ENCODE measurements around the gene PRKCQ.

PRKCQ gene

GRCh38 chr10:6514844-6515780 lies 65.0 kb downstream of the PRKCQ start:
- Histone ChIP-seq H3K4me1 (ENCODE audit: control insufficient read depth in 1 of 2, insufficient read depth in 2 of 2, low read length in 2 of 2) (no peaks in the 10 kb centered on the region), H3K4me3 (ENCODE audit: low read depth in 1 of 2, low read length in 2 of 2) (no peak overlapping the region), H3K9me3 (ENCODE audit: control insufficient read depth in 1 of 2, low read length in 2 of 2) (peaks cover 0 to 4% of the 10 kb centered on the region in 2 donors), H3K27me3 (ENCODE audit: control insufficient read depth in 1 of 2, insufficient read depth in 2 of 2, low read length in 2 of 2) (no peaks in the 10 kb centered on the region), H3K27ac (ENCODE audit: low read depth, low read length) (no peak overlapping the region), H3K36me3 (ENCODE audit: control insufficient read depth in 1 of 2, insufficient read depth in 2 of 2, low read length in 2 of 2) (no peaks in the 10 kb centered on the region), H3K9ac (ENCODE audit: low read depth in 1 of 2, low read length in 2 of 2) (no peak overlapping the region)

GRCh38 chr10:6514180-6514579 lies 65.9 kb downstream of the PRKCQ start:
- H3K9me3 ChIP-seq (ENCODE audit: control insufficient read depth in 1 of 2, low read length in 2 of 2): peaks cover 0 to 4% of the 10 kb centered on the region in 2 donors
- H3K4me1 ChIP-seq (ENCODE audit: control insufficient read depth in 1 of 2, insufficient read depth in 2 of 2, low read length in 2 of 2): no peaks in the 10 kb centered on the region
- H3K36me3 ChIP-seq (ENCODE audit: control insufficient read depth in 1 of 2, insufficient read depth in 2 of 2, low read length in 2 of 2): no peaks in the 10 kb centered on the region
- H3K4me3 ChIP-seq (ENCODE audit: low read depth in 1 of 2, low read length in 2 of 2): no peak overlapping the region
- H3K27ac ChIP-seq (ENCODE audit: low read depth, low read length): no peak overlapping the region
- H3K27me3 ChIP-seq (ENCODE audit: control insufficient read depth in 1 of 2, insufficient read depth in 2 of 2, low read length in 2 of 2): no peaks in the 10 kb centered on the region
- no peak overlapping the region for H3K9ac ChIP-seq (ENCODE audit: low read depth in 1 of 2, low read length in 2 of 2)

- peaks cover 0 to 4% of the 10 kb centered on the region in 2 donors for H3K9me3 ChIP-seq (ENCODE audit: control insufficient read depth in 1 of 2, low read length in 2 of 2)
- no peaks in the 10 kb centered on the region for H3K36me3 ChIP-seq (ENCODE audit: control insufficient read depth in 1 of 2, insufficient read depth in 2 of 2, low read length in 2 of 2)
- no peaks in the 10 kb centered on the region for H3K4me1 ChIP-seq (ENCODE audit: control insufficient read depth in 1 of 2, insufficient read depth in 2 of 2, low read length in 2 of 2)
- no peak overlapping the region for H3K27ac ChIP-seq (ENCODE audit: low read depth, low read length)
- no peaks in the 10 kb centered on the region for H3K27me3 ChIP-seq (ENCODE audit: control insufficient read depth in 1 of 2, insufficient read depth in 2 of 2, low read length in 2 of 2)
- no peak overlapping the region for H3K4me3 ChIP-seq (ENCODE audit: low read depth in 1 of 2, low read length in 2 of 2)
- H3K9ac ChIP-seq (ENCODE audit: low read depth in 1 of 2, low read length in 2 of 2): no peak overlapping the region
Observed at GRCh38 chr10:6513476-6513875, 66.6 kb downstream of the PRKCQ start.

GRCh38 chr10:6512182-6512581 lies 67.9 kb downstream of the PRKCQ start:
- Histone ChIP-seq H3K4me1 (ENCODE audit: control insufficient read depth in 1 of 2, insufficient read depth in 2 of 2, low read length in 2 of 2) (no peaks in the 10 kb centered on the region), H3K9ac (ENCODE audit: low read depth in 1 of 2, low read length in 2 of 2) (no peak overlapping the region), H3K27ac (ENCODE audit: low read depth, low read length) (no peak overlapping the region)

GRCh38 chr10:6511347-6511746 lies 68.7 kb downstream of the PRKCQ start:
- Histone ChIP-seq H3K27me3 (ENCODE audit: control insufficient read depth in 1 of 2, insufficient read depth in 2 of 2, low read length in 2 of 2) (no peaks in the 10 kb centered on the region), H3K9me3 (ENCODE audit: control insufficient read depth in 1 of 2, low read length in 2 of 2) (peaks cover 0 to 4% of the 10 kb centered on the region in 2 donors), H3K4me1 (ENCODE audit: control insufficient read depth in 1 of 2, insufficient read depth in 2 of 2, low read length in 2 of 2) (no peaks in the 10 kb centered on the region), H3K36me3 (ENCODE audit: control insufficient read depth in 1 of 2, insufficient read depth in 2 of 2, low read length in 2 of 2) (no peaks in the 10 kb centered on the region), H3K4me3 (ENCODE audit: low read depth in 1 of 2, low read length in 2 of 2) (no peak overlapping the region), H3K9ac (ENCODE audit: low read depth in 1 of 2, low read length in 2 of 2) (no peak overlapping the region), H3K27ac (ENCODE audit: low read depth, low read length) (no peak overlapping the region)

More at GRCh38 chr10:6512182-6512581, 67.9 kb downstream of the PRKCQ start:
- Histone ChIP-seq H3K4me3 (ENCODE audit: low read depth in 1 of 2, low read length in 2 of 2) (no peak overlapping the region), H3K9me3 (ENCODE audit: control insufficient read depth in 1 of 2, low read length in 2 of 2) (peaks cover 0 to 4% of the 10 kb centered on the region in 2 donors), H3K36me3 (ENCODE audit: control insufficient read depth in 1 of 2, insufficient read depth in 2 of 2, low read length in 2 of 2) (no peaks in the 10 kb centered on the region), H3K27me3 (ENCODE audit: control insufficient read depth in 1 of 2, insufficient read depth in 2 of 2, low read length in 2 of 2) (no peaks in the 10 kb centered on the region)

- H3K4me3 ChIP-seq (ENCODE audit: low read depth in 1 of 2, low read length in 2 of 2): no peak overlapping the region
- no peaks in the 10 kb centered on the region for H3K36me3 ChIP-seq (ENCODE audit: control insufficient read depth in 1 of 2, insufficient read depth in 2 of 2, low read length in 2 of 2)
- no peaks in the 10 kb centered on the region for H3K4me1 ChIP-seq (ENCODE audit: control insufficient read depth in 1 of 2, insufficient read depth in 2 of 2, low read length in 2 of 2)
- peaks cover 0 to 4% of the 10 kb centered on the region in 2 donors for H3K9me3 ChIP-seq (ENCODE audit: control insufficient read depth in 1 of 2, low read length in 2 of 2)
- no peak overlapping the region for H3K9ac ChIP-seq (ENCODE audit: low read depth in 1 of 2, low read length in 2 of 2)
- no peaks in the 10 kb centered on the region for H3K27me3 ChIP-seq (ENCODE audit: control insufficient read depth in 1 of 2, insufficient read depth in 2 of 2, low read length in 2 of 2)
- H3K27ac ChIP-seq (ENCODE audit: low read depth, low read length): no peak overlapping the region
Observed at GRCh38 chr10:6507311-6507710, 72.8 kb downstream of the PRKCQ start.

- Histone ChIP-seq H3K4me1 (ENCODE audit: control insufficient read depth in 1 of 2, insufficient read depth in 2 of 2, low read length in 2 of 2) (no peaks in the 10 kb centered on the region), H3K4me3 (ENCODE audit: low read depth in 1 of 2, low read length in 2 of 2) (no peak overlapping the region), H3K36me3 (ENCODE audit: control insufficient read depth in 1 of 2, insufficient read depth in 2 of 2, low read length in 2 of 2) (no peaks in the 10 kb centered on the region), H3K9ac (ENCODE audit: low read depth in 1 of 2, low read length in 2 of 2) (no peak overlapping the region), H3K27me3 (ENCODE audit: control insufficient read depth in 1 of 2, insufficient read depth in 2 of 2, low read length in 2 of 2) (no peaks in the 10 kb centered on the region), H3K27ac (ENCODE audit: low read depth, low read length) (no peak overlapping the region), H3K9me3 (ENCODE audit: control insufficient read depth in 1 of 2, low read length in 2 of 2) (no peaks in the 10 kb centered on the region)
Observed at GRCh38 chr10:6505300-6505699, 74.8 kb downstream of the PRKCQ start.

GRCh38 chr10:6504296-6504695 lies 75.8 kb downstream of the PRKCQ start:
- Histone ChIP-seq H3K9ac (ENCODE audit: low read depth in 1 of 2, low read length in 2 of 2) (no peak overlapping the region), H3K27ac (ENCODE audit: low read depth, low read length) (no peak overlapping the region), H3K4me3 (ENCODE audit: low read depth in 1 of 2, low read length in 2 of 2) (no peak overlapping the region), H3K4me1 (ENCODE audit: control insufficient read depth in 1 of 2, insufficient read depth in 2 of 2, low read length in 2 of 2) (no peaks in the 10 kb centered on the region), H3K36me3 (ENCODE audit: control insufficient read depth in 1 of 2, insufficient read depth in 2 of 2, low read length in 2 of 2) (no peaks in the 10 kb centered on the region), H3K9me3 (ENCODE audit: control insufficient read depth in 1 of 2, low read length in 2 of 2) (no peaks in the 10 kb centered on the region), H3K27me3 (ENCODE audit: control insufficient read depth in 1 of 2, insufficient read depth in 2 of 2, low read length in 2 of 2) (no peaks in the 10 kb centered on the region)

GRCh38 chr10:6503171-6503570 lies 76.9 kb downstream of the PRKCQ start:
- Histone ChIP-seq H3K27me3 (ENCODE audit: control insufficient read depth in 1 of 2, insufficient read depth in 2 of 2, low read length in 2 of 2) (no peaks in the 10 kb centered on the region), H3K27ac (ENCODE audit: low read depth, low read length) (no peak overlapping the region), H3K4me1 (ENCODE audit: control insufficient read depth in 1 of 2, insufficient read depth in 2 of 2, low read length in 2 of 2) (no peaks in the 10 kb centered on the region), H3K9me3 (ENCODE audit: control insufficient read depth in 1 of 2, low read length in 2 of 2) (no peaks in the 10 kb centered on the region), H3K4me3 (ENCODE audit: low read depth in 1 of 2, low read length in 2 of 2) (no peak overlapping the region), H3K9ac (ENCODE audit: low read depth in 1 of 2, low read length in 2 of 2) (no peak overlapping the region), H3K36me3 (ENCODE audit: control insufficient read depth in 1 of 2, insufficient read depth in 2 of 2, low read length in 2 of 2) (no peaks in the 10 kb centered on the region)

GRCh38 chr10:6501931-6502330 lies 78.1 kb downstream of the PRKCQ start:
- Histone ChIP-seq H3K36me3 (ENCODE audit: control insufficient read depth in 1 of 2, insufficient read depth in 2 of 2, low read length in 2 of 2) (no peaks in the 10 kb centered on the region), H3K27me3 (ENCODE audit: control insufficient read depth in 1 of 2, insufficient read depth in 2 of 2, low read length in 2 of 2) (no peaks in the 10 kb centered on the region), H3K9ac (ENCODE audit: low read depth in 1 of 2, low read length in 2 of 2) (no peak overlapping the region), H3K4me1 (ENCODE audit: control insufficient read depth in 1 of 2, insufficient read depth in 2 of 2, low read length in 2 of 2) (no peaks in the 10 kb centered on the region), H3K4me3 (ENCODE audit: low read depth in 1 of 2, low read length in 2 of 2) (no peak overlapping the region), H3K27ac (ENCODE audit: low read depth, low read length) (no peak overlapping the region), H3K9me3 (ENCODE audit: control insufficient read depth in 1 of 2, low read length in 2 of 2) (no peaks in the 10 kb centered on the region)
